Ectodermal cell (in vitro differentiated cells): ENCODE results near the gene C2CD2.

Experiments used
- H3K27ac ChIP-seq: 2 replicates; pipeline ENCODE4 v1.7.0; 2013; ENCODE audit warnings: mild to moderate bottlenecking, low read depth, low read length; ENCODE audit not compliant: insufficient read depth, poor library complexity, severe bottlenecking
- H3K27me3 ChIP-seq: 2 replicates; pipeline ENCODE4 v1.7.0; 2013; ENCODE audit warnings: mild to moderate bottlenecking, low read length; ENCODE audit not compliant: insufficient read depth, control insufficient read depth, poor library complexity, severe bottlenecking
- H3K36me3 ChIP-seq: one replicate; pipeline ENCODE4 v1.7.0; 2013; ENCODE audit warnings: low read length; ENCODE audit not compliant: control insufficient read depth, insufficient read depth
- H3K4me1 ChIP-seq: one replicate; pipeline ENCODE4 v1.7.0; 2013; ENCODE audit warnings: low read length; ENCODE audit not compliant: control insufficient read depth, insufficient read depth
- H3K4me3 ChIP-seq: 2 replicates; pipeline ENCODE4 v1.7.0; 2013; ENCODE audit warnings: low read depth, low read length, control low read depth; ENCODE audit not compliant: insufficient read depth
- H3K9me3 ChIP-seq: 2 replicates; pipeline ENCODE4 v1.7.0; 2013; ENCODE audit warnings: mild to moderate bottlenecking, low read length, moderate library complexity; ENCODE audit not compliant: control insufficient read depth
- WGBS, 2 experiments: methylation state at CpG; one replicate each; pipeline ENCODE4 v1.1.7; 2013; ENCODE audit warnings: missing lambda C conversion rate in 2 of 2; 5-methylcytosine and 5-hydroxymethylcytosine counted together

The C2CD2 gene

DNA sequence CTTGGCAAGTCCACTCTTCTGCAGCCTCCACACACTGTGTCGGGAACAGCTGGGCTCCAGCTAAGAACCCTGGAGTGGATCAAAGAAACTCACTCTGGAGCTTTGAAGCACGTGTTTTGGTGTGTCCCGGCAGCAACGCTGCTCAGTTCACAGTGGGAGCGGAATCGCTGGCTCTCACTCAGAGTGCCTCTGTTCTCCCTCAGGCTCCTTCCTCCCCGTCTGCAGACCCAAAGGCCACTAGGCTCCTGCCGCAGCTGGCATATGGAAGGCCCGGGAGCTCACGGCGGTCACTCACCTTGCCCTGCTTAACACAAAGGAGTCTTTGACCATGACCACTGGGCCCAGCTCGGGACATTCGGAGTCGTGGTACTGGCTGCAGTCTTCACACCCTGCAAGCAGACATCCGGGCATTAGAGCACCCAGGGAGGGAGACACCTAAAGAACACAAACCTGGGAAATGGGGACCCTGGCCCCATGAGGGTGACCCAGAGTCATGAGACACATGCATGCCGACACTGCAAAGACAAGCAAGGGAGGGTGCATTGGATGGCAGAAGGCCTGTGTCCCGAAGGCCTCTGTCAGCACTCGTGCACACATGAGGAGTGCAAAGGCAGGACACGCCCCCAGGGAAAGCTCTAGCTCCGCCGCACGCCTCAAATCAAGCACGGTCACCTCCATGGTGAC is 94.4 kb downstream of the C2CD2 start:
- H3K27me3 ChIP-seq: no peaks in the 10 kb centered on the region
- H3K36me3 ChIP-seq: no peaks in the 10 kb centered on the region
- H3K4me3 ChIP-seq: no peak overlapping the region
- no peak overlapping the region for H3K27ac ChIP-seq
- 94 to 95% methylated on average over 23 of the region's 23 CpGs for WGBS, 2 experiments
- H3K9me3 ChIP-seq: no peaks in the 10 kb centered on the region
- no peaks in the 10 kb centered on the region for H3K4me1 ChIP-seq

DNA sequence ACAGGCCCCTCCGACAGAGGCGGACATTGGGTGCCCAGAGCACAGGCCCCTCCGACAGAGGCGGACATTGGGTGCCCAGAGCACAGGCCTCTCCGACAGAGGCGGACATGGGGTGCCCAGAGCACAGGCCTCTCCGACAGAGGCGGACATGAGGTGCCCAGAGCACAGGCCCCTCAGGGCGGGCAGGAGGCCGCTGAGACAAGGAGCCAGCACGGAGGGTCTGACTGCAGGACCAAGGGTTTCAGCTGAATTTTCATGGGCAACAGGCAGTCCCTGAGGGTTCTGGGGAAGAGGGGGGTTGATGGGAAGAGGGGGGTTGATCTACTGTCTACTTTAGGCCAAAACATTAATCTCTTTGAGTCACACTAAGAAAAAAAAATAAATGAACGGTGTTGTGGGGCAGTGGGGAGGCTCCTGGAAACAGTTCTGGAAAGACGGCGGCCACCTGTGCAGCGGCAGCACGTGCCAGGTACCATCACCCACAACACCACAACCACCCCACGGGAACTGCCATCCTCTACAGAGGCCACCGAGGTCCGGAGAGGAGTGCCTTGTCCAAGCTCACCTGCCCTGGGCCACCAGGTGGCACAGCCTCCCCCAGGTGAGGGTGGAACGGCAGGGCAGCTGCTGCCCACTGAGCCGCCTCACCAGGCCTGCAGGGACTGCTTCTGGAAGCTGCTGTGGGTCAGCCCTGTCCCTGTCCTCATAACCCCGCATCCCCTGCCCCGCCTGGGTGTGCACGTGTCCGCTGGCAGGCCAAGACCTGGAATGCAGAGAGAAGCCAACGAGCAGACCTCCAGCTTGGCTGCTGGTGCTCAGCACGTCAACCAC is 95.1 kb downstream of the C2CD2 start:
- Histone ChIP-seq H3K9me3 (no peaks in the 10 kb centered on the region), H3K36me3 (no peaks in the 10 kb centered on the region), H3K4me1 (no peaks in the 10 kb centered on the region), H3K27me3 (no peaks in the 10 kb centered on the region), H3K4me3 (no peak overlapping the region), H3K27ac (no peak overlapping the region)
- 95 to 96% methylated on average over 27 of the region's 27 CpGs for WGBS, 2 experiments

DNA sequence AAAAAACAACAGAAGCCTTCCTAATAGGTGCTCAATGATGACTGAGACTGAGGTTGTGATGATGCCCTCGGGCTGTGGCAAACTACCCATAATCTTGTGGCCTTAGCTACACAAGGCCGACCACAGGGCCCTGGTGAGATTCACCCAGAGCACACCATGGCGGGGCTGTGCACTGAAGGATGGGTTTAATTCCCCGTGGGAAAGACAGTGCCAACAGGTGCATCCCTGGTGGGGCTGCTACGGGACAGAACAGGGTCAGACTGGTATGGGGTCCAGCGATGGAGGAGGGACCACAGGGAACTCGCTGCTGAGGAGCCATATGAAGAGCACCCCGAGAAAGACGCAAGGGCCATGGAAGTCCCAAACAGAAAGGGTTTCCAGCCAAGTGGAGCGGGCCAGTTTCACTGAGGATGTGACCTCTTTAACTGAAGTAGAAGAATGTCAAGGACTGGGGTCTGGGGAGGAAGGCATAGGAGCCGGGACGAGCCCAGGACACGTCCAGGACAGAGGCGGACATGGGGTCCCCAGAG is 96.0 kb downstream of the C2CD2 start:
- no peaks in the 10 kb centered on the region for H3K9me3 ChIP-seq
- WGBS, 2 experiments: 92 to 94% methylated on average over 14 of the region's 14 CpGs
- no peaks in the 10 kb centered on the region for H3K27me3 ChIP-seq
- H3K4me3 ChIP-seq: no peak overlapping the region
- H3K36me3 ChIP-seq: no peaks in the 10 kb centered on the region
- H3K27ac ChIP-seq: no peak overlapping the region
- no peaks in the 10 kb centered on the region for H3K4me1 ChIP-seq

DNA sequence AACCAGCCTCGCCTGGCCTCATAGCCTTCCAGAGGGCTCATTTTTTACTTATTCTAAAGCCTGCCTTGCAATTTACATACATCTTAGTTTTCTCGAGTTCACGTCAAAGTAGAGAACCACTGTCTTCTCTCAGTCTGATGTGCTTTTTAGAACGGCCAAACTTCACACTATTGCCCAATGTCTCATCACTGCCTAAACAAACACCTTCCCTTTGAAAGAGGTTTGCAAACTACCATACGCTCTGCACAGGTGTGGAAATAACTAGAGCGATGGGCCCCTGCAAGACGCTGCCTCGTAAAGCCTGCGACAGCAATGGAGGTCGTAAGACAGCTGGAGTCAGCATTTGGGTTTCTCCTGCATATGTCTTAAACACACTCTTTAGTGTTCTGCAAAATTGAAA is 97.2 kb downstream of the C2CD2 start:
- Histone ChIP-seq H3K27me3 (no peaks in the 10 kb centered on the region), H3K4me3 (no peak overlapping the region), H3K36me3 (no peaks in the 10 kb centered on the region), H3K4me1 (no peaks in the 10 kb centered on the region), H3K9me3 (no peaks in the 10 kb centered on the region), H3K27ac (no peak overlapping the region)
- WGBS, 2 experiments: 93 to 95% methylated on average over 10 of the region's 10 CpGs

DNA sequence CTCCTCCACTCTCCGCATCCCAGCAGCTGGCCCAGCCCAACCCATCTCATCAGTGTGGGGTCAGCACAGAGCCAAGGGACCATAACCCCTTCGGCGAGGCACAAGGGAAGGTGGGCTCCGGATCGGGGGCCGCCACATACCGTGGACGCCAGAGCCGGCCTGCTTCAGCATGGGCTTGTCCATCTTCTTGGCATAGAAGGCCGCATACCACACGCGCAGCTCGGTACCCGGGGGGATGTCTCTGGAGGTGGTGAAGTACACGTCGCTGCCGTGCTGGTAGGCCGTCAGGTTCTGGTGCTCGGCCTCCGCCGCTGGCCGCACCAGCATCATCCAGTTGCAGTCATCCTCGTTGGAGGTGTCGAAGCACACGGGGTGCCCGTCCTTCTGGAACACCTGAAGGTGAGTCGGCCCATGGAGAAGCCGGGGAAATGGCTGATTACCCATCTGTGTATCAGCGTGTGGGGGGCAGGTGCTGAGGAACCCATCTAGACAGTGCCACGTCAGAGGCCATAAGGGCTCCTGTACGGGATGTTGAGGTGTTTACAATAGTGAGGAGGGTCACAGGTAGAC is 99.3 kb downstream of the C2CD2 start:
- H3K27me3 ChIP-seq: no peaks in the 10 kb centered on the region
- WGBS, 2 experiments: 93 to 95% methylated on average over 31 of the region's 31 CpGs
- H3K27ac ChIP-seq: no peak overlapping the region
- H3K4me3 ChIP-seq: no peak overlapping the region
- no peaks in the 10 kb centered on the region for H3K4me1 ChIP-seq
- no peaks in the 10 kb centered on the region for H3K36me3 ChIP-seq
- H3K9me3 ChIP-seq: no peaks in the 10 kb centered on the region

GRCh38 chr21:41852929-41853320 is 100.9 kb downstream of the C2CD2 start:
- Histone ChIP-seq H3K4me3 (no peak overlapping the region), H3K27ac (no peak overlapping the region), H3K27me3 (no peaks in the 10 kb centered on the region), H3K4me1 (no peaks in the 10 kb centered on the region), H3K9me3 (no peaks in the 10 kb centered on the region), H3K36me3 (no peaks in the 10 kb centered on the region)
- WGBS, 2 experiments: 91 to 93% methylated on average over 9 of the region's 9 CpGs

- Histone ChIP-seq H3K4me3 (no peak overlapping the region), H3K36me3 (no peaks in the 10 kb centered on the region), H3K4me1 (no peaks in the 10 kb centered on the region), H3K27me3 (no peaks in the 10 kb centered on the region), H3K9me3 (no peaks in the 10 kb centered on the region), H3K27ac (no peak overlapping the region)
- 90% methylated on average over 21 of the region's 21 CpGs for WGBS, 2 experiments
Observed at GRCh38 chr21:41852151-41852928, 101.5 kb downstream of the C2CD2 start.

- no peak overlapping the region for H3K27ac ChIP-seq
- H3K27me3 ChIP-seq: no peaks in the 10 kb centered on the region
- no peak overlapping the region for H3K4me3 ChIP-seq
- 87 to 89% methylated on average over 22 to 23 of the region's 23 CpGs for WGBS, 2 experiments
- no peaks in the 10 kb centered on the region for H3K9me3 ChIP-seq
- H3K4me1 ChIP-seq: no peaks in the 10 kb centered on the region
- H3K36me3 ChIP-seq: no peaks in the 10 kb centered on the region
Observed at GRCh38 chr21:41851090-41851790, 102.6 kb downstream of the C2CD2 start.

GRCh38 chr21:41850085-41850484 is 103.7 kb downstream of the C2CD2 start:
- H3K9me3 ChIP-seq: no peaks in the 10 kb centered on the region
- no peaks in the 10 kb centered on the region for H3K36me3 ChIP-seq
- 93 to 95% methylated on average over 9 of the region's 9 CpGs for WGBS, 2 experiments
- H3K27me3 ChIP-seq: no peaks in the 10 kb centered on the region
- H3K27ac ChIP-seq: no peak overlapping the region
- no peaks in the 10 kb centered on the region for H3K4me1 ChIP-seq
- no peak overlapping the region for H3K4me3 ChIP-seq
